EH (cell line): ENCODE results near the gene GNAO1.
A peak's percentile ranks its signal among the peaks of the same experiment; 100 is the strongest.

Experiments used
- DNase-seq: peaks from one replicate; pipeline ENCODE4 v3.0.0-alpha.2; 2015; ENCODE audit warnings: low read depth

Gene GNAO1

GRCh38 chr16:56241596-56241995 is 50.3 kb downstream of the GNAO1 start:
- DNase-seq, result peak; percentile 95

DNA sequence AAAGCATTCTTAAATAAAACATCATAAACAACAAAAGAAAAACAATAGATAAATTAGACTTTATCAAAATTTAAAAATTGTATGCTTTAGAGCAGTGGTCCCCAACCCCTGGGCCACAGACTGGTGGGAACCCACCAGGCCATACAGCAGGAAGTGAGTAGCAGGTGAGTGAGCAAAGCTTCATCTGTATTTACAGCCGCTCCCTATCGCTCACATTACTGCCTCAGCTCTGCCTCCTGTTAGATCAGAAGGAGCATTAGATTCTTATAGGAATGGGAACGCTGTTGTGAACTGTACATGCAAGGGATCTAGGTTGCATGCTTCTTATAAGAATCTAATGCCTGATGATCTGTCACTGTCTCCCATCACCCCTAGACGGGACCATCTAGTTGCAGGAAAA is 51.5 kb downstream of the GNAO1 start:
- no peak for DNase-seq

GRCh38 chr16:56244612-56245011 is 53.3 kb downstream of the GNAO1 start:
- peak; percentile 15 for DNase-seq

GRCh38 chr16:56245197-56245596 is 53.9 kb downstream of the GNAO1 start:
- peak; percentile 95 for DNase-seq

- peak; percentile 98 for DNase-seq
Observed at GRCh38 chr16:56246051-56246817, 54.9 kb downstream of the GNAO1 start.

DNA sequence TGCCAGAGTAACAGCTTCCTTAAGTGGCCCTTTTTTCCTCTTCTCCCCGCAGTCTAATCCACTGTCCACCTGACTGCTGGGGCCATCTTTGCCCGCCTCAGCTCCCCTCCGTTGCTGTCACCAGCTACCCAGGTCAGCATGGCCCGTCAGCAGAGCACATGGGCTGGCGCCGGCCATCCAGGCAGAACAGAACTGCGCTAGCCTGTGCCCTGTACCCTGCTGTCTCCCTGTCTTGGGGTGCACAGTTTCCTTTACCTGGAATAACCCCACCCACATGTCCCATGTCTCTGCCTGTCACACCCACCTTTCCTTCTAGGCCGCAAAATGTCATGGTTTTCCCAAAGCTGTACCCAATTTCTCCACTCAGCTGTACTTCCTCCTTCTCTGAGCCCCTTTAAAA is 55.7 kb downstream of the GNAO1 start:
- no peak for DNase-seq

GRCh38 chr16:56247808-56248207 is 56.5 kb downstream of the GNAO1 start:
- no peak for DNase-seq

DNA sequence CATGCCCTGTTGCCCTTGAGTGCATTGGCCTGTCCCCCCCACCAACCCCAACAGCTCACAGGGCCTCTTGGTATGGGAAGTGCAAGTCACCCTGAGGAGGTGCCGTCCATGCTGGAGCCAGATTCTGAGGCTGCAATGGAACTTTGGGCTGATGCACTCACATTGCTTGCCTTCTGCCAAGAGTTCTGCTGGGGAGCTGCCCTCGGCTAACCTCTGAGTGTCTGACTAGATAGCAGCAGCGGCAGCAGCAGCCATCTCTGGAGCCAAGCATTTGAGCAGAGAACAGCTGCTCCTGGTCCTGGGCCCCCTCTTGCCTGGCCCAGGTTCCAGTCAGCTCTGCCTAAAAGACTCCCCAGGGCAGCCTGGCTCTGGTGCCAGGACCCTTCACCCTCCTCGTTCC is 61.5 kb downstream of the GNAO1 start:
- peak; percentile 67 for DNase-seq

GRCh38 chr16:56255904-56256303 is 64.6 kb downstream of the GNAO1 start:
- DNase-seq, result no peak

- DNase-seq, result peak; percentile 64
Observed at GRCh38 chr16:56257239-56257638, 66.0 kb downstream of the GNAO1 start.

DNA sequence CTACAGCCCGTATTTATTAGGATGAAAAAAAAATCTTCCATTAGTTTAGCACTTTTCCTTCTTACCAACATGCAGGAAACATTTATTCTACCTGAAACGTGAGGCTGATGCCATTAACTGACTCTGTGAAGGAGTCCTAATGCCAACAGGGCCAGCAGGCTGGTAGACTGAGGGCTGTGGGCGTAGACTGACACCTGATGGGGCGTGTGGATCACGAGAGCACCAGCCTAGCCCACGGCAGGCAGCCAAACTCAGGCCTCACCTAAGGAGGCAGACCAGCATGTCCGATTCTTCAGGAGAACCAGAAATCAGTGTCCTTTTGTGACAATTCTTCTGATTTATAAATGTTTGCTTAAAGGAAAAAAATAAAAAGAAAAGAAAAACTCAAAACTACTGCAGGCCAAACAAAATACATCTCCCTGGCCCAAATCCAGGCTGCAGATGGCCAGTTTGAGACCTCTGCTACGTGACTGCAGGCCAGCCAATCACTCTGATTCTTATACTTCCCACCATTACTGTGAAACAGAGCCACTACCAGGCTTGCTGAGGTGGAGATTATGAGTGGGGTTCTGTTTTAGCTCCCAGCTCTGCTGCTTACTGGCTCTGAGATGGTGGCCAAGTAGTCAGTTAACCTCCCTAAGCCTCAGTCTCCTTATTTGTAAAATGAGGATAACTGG is 66.5 kb downstream of the GNAO1 start:
- DNase-seq, result peak; percentile 36

- no peak for DNase-seq
Observed at GRCh38 chr16:56258508-56259424, 67.5 kb downstream of the GNAO1 start.

GRCh38 chr16:56259425-56259779 is 68.1 kb downstream of the GNAO1 start:
- no peak for DNase-seq

- DNase-seq, result no peak
Observed at GRCh38 chr16:56260378-56261160, 69.3 kb downstream of the GNAO1 start.

DNA sequence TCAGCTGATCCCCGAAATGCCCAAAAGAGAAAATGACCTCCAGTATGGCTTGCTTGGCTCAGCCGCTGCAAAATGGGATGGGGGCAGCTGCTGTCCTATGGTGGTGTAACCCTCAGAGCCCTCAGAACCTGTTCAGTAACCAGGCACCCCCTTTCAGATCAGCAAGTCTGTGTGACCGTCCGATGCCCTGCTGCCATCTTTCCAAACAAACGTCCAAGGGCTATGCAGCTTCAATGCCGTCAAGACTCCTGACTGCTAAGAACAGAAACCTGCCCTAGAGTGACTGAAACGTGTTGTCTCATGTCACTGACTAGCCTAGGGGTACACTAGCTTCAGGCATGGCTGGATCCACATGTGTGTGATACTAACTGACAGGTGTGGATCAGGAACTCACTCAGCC is 70.4 kb downstream of the GNAO1 start:
- no peak for DNase-seq

- DNase-seq, result no peak
Observed at GRCh38 chr16:56262148-56262547, 70.9 kb downstream of the GNAO1 start.

- no peak for DNase-seq
Observed at GRCh38 chr16:56262551-56263245, 71.4 kb downstream of the GNAO1 start.

GRCh38 chr16:56263711-56264608 is 72.7 kb downstream of the GNAO1 start:
- no peak for DNase-seq

GRCh38 chr16:56264609-56264972 is 73.3 kb downstream of the GNAO1 start:
- DNase-seq, result no peak

GRCh38 chr16:56265184-56265583 is 73.9 kb downstream of the GNAO1 start:
- DNase-seq, result no peak
